G401 (cell line): ENCODE results near the gene RSPH6A. TPM values are rescaled to one million over a fixed set of nuclear protein-coding genes. Genes with fewer than 3 reads are reported as not detected.
"Not testable (repeated sequence)": the region's sequence is repeated elsewhere in the genome, so short reads cannot be mapped to it uniquely, and the experiment has no call there.

ENCODE experiments used
- DNase-seq: peaks from one replicate; pipeline ENCODE4 v3.0.0-alpha.2; 2015; ENCODE audit warnings: low spot score
- in situ Hi-C: cut with HindIII; loops from 2 replicates; pipeline ENCODE4 v1.10.0; 2016; ENCODE audit warnings: low sequenced_read_pairs, mixed read lengths
- total RNA-seq: library from RNA; depleted of rRNA; stranded (reverse); fragments of >200 nt; shearing (Covaris generic); gene quantifications from 2 replicates; pipeline ENCODE4 v1.2.3, GENCODE V29; 2014

RSPH6A gene
- total RNA-seq, 1 experiment from 2014 or later, result not detected

DNA sequence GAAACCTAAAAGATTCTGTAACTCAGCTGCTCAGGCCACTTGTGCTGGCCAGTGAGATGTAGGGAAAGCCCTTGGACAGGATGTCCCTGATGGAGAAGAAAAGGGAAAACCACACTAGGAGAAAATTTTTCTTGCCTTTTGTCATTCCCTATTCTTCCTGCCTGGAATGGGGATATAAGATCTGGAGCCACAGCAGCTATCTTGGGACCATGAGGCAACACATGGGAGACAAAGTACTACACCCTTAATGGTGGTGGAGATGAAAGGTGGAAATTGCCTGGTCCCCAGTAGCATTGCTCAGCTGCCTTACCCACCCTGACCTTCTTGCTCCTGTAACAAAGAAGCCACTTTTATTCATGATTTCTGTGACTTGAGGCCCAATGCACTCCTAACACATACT, 9.4 kb downstream of the RSPH6A start:
- no peak for DNase-seq
- in situ Hi-C loops, result no loop called here

DNA sequence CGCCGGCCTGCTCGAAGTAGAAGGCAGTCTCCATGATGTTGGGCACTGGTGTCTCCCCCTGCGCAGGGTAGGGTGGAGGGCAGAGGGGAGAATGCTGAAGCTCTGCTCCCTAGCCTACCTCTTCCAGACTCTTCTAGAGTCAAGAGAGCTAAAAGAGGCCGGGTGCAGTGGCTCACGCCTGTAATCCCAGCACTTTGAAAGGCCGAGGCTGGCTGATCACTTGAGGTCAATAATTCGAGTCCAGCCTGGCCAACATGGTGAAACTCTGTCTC, 10.2 kb downstream of the RSPH6A start:
- in situ Hi-C loops, result no loop called here
- no peak for DNase-seq

DNA sequence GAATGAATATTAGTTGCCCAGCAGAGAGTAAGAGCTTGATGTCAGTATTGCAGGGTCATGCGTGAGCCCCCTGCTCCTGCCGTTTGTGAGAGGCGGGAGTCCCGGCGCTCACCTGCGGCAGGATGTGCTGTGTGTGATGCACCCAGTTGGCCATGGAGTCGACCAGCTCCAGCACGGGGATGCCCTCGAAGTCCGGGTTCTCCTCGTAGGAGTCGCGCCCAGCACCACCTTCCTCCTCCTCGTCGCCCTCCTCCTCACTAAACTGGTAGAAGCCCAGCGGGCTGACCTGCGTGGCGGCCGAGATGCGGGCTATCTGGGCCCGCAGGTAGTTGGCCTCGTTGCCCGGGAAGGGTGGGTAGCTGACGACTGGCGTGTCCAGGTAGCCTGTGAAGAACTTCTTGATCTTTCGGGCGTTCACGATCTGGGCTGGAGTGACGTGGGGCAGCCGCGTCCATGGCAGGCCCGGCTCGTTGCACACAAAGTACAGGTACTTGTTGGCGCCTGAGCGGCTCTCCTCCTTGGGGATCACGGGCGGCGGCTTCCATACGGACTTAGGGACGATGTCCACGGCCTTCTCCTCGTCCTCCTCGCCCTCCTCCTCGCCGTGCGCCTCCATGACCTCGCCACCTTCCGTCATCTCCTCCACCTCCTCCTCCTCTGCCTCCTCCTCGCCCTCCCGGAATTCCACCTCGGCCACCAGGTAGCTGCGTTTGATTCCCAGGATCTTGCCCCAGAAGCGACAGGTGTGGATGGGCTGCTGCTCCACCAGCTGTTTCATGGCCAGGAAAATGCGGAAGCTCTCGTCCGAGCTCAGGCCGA, 10.8 kb downstream of the RSPH6A start:
- no peak for DNase-seq
- in situ Hi-C loops, result no loop called here

DNA sequence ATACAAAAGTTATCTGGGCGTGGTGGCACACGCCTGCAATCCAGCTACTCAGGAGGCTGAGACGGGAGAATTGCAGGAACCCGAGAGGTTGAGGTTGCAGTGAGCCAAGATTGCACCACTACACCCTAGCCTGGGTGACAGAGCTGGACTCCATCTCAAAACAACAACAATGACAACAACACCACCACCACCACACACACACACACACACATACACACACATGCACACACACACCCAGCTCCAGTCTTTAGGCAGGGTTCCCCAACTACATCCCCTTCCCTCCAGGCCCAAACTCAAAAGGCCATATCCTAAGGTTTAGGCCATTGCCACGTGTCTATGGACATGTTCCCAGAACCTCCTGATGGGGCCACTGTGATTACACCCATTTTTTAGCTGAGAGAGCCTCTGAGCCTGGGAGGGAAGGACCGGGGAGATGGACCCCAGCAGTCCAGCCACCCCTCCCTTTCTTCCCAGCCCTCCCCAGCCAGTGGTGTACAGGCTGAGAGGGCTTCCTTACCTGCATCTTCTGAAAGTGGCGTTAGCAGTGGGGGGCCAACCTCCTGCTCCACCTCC, 13.4 kb downstream of the RSPH6A start:
- DNase-seq, result no peak
- in situ Hi-C loops, result no loop called here

DNA sequence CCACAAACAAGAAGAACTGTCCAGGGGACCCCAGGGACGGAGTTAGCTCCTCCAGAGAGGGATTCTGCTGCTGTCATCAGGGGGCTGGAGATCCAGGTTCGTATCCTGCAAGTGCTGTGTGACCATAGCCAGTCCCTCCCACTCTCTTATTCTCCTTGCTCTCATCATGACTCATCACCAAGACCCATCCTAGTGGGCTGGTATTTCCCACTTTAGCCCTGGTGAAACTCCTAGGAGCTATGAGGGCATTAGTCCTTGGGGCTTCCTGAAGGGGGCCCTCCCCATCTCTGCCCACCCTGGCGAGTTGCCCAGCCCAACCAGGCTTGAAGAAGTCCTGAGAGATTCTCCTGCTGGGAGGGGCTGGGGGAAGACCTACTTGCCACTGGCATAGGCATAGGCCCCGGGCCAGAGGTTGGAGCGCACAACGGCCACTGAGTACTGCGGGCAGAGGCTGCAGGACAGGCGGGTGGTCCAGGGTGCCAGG, 15.0 kb downstream of the RSPH6A start:
- in situ Hi-C loops, result no loop called here
- no peak for DNase-seq

DNA sequence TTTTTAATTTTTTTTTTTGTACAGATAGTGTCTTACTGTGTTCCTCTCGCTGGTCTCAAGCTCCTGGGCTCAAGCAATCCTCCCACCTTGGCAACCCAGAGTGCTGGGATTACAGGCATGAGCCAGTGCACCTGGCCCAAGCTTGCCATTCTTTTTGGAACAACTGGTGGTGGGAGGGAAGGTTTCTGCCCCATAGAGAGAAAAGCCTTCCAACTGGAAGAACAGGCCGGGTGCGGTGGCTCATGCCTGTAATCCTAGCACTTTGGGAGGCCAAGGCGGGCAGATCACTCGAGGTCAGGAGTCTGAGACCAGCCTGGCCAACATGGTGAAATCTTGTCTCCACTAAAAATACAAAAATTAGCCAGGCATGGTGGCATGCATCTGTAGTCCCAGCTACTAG, 15.6 kb downstream of the RSPH6A start:
- DNase-seq, in situ Hi-C loops: not testable (repeated sequence)

DNA sequence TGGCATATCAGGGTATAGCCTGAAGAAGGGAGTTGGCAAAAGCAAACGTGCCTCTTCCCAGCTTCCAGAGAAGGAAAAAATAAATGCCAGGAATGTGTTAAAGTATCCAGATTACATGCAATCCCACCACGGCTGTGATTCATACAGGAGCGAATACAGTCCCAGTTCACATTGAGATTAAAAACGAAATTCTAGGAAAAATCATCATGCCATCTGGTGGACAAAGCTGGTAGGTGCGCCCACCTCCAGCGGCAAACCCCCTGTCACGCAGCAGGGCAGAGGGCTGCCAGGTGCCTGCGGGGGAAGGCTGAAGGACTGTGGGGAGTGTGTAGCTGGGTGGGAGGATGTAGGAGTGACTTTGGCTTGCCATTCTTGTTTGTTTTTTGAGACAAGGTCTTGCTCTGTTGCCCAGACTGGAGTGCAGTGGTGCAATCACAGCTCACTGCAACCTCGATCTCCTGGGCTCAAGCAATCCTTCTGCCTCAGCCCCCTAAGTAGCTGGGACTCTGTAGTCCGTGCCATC, 16.1 kb downstream of the RSPH6A start:
- in situ Hi-C loops, result no loop called here
- peak; percentile 65 for DNase-seq

DNA sequence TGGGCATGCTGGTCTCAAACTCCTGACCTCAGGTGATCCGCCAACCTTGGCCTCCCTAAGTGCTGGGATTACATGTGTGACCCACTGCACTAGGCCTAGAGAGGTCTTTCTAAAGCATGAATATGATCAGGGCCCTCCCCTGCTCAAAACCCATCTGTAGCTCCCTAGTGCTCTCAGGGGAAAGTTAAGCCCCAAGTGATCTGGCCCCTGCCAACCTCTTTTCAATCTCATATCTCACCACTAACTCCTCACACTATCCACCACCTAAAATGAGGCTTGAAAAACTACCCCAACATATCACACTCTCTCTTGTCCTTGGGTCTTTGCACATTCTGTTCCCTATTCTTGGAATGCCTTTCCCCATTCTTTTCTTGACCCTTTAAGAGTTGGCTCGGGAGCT, 20.5 kb downstream of the RSPH6A start:
- in situ Hi-C loops, result no loop called here
- DNase-seq, result no peak

DNA sequence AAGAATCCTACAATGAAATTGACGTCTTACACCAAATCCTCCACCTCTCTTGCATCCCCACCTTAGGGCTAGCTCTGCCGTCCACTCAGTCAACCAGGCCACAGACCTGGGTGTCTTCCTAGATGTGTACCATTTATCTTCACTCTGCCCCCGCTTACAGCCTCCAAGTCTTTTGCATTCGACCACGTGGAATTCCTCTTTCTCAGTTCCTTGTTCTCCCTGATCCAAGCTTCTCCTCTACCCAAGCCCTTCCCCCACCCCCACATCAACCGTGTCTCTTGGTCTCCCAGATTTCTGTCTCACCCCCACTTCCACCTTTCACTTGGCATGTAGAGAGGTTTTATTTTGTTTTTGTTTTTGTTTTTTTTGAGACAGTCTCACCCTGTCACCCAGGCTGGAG, 21.2 kb downstream of the RSPH6A start:
- DNase-seq, result no peak
- in situ Hi-C loops, result no loop called here

DNA sequence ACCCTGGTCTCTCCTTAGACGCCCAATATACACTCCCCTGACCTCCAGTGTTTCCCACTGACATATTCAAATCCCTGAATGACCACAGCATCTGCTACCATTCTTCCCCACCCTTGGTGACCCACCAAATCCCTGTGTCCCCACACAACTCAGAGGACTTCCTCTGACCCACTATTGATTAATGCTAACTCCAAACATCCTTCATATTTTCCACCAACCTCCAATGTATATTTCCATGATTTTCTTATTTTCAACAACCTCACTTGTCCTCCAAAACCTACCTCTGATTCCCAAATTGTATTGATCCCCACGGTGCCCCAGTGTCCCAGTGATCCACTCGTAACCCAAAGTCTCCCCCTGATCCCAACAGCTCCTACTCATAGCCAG, 21.9 kb downstream of the RSPH6A start:
- in situ Hi-C loops, result no loop called here

DNA sequence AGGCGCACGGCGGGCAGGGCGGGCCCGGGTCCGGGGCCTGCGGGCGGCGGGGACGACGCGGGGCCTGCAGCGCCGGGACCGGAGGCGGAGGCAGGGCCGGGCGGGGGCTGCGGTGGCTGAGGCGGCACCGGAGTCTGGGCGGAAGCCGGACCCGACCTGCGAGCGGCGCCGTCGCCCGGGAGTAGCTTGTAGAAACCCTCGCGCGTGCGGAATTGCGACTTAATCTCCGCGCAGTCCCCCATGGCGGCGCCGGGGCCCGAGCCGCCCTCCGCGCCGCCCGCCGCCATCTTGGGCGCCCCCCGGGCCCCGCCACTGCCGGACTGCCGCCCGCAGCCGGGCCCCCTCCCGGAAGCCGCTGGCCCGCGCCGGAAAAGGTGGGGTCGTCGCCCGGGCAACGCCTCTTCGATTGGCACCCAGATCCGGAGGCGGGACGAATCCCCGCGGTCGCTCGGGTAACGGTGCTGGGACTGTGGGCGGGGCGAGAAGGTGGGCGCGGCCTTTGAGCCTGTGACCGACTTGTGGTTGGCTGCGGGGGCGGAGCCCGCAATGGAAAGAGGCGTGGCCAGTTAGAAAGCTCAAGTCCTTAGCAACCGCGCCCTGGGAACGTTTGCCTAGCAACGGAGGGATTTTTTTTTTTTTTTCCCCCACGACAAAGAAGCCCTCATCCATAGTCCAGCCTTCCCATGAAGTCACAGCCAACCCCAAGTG, 22.5 kb downstream of the RSPH6A start, which contains the start of gene DMWD:
Gene DMWD, minus strand, starts transcription at position 376 of the 708 bp plus-strand sequence. Its CDS starts 89 bp downstream, at position 287.
- DNase-seq, result peak; percentile 99
- in situ Hi-C loops, result no loop called here

More for the DNA sequence above, 21.9 kb downstream of the RSPH6A start:
- DNase-seq, result no peak

DNA sequence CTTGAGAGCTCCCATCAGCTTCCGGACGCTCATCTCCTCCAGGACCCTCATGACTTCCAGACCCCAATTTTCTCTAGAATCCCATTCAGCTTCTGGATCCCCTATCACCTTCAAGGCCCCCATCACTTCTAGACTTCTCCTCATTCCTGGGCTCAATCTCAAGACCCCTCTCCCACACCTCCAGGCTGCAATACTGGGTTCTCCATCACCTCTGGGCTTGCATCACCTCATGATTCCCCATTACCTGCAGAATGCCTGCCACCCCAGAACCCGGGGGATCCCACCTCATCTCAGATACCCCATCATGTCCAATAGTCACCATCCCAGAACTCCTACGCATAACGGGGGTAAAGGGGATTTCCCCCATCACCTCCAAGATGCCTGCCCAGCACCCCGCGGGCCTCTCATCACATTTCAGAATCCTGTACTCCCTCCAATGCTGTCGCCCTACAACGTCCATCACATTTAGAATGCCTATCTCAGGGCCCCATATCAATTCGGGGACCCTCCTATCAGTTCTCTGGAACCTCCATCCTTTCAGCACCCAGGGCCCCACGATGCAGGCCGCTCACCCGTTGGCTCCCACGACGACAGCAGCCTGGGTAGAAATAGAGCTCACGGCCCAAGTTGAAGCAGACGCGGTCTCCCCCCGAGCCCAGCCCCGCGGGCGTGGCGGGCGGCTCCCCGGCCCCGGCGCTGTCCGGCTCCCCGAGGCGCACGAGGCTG, 23.2 kb downstream of the RSPH6A start:
- in situ Hi-C loops, result no loop called here
- DNase-seq, result no peak

DNA sequence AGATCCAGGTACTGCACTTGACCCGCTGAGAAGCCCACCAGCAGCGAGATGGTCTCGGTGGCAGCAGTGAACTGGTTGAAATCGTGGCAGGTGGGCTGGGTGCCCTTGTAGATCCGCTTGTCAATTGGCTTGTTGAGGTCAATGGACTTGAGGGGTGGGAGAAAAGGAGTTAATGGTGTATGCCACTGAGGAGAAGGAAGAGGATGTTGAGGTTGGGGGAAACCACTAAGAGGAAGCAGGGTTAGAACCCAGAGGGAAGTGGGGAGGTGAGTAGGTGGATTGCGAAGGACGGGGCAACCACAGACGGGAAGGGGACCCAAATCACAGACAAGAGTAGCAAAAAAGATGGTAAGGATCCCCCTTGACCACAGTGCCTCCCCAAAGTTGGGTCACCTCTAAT, 24.2 kb downstream of the RSPH6A start:
- in situ Hi-C loops, result no loop called here
- no peak for DNase-seq

DNA sequence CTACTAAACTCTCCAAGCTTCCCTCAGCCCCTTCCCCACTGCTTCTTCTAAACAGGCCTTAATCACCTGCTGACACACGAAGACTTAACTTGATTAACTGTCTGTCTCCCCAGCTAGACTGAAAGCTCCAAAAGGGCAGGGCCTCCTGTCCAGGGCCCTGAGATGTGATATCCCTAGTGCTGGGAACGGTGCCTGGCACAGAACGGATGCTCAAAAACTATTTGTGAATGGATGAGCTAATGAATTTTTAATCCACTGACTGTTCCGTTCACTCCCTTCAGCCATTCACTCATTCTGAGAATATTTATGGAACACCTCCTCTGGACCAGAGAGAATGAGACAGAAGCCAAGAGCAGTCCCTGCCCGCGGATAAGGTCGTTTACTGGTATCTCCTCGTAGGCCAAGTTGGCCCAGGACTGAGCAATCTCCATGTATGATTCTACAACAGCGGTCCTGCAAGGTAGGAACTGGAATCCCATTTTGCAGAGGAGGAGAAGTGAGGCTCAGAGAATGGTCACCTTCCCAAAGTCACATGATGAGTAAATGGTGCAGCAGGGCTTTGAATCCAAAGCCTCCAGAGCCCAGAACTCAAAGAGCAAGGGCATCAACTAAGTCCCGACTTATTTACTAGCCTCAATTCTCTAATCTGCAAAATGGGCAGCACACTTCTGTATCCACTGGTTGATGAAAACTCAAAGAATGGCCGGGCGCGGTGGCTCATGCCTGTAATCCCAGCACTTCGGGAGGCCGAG, 25.9 kb downstream of the RSPH6A start:
- in situ Hi-C loops, result no loop called here

DNA sequence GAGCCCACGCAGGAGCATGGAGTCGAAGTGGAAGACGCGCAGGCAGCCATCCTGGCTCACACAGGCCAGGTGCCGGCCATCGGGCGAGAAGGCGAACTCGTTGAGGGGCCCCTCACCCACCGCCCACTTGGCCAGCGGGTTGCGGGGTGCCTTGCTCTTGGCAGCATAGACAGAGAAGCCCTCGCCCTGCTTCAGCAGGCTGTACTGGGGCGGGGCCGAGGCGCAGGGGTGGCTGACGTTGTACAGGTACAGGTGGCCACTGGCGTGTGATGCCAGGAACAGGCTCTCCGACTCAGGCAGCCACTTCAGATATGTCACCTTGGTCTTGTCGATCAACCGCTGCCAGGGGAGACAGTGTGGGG, 28.6 kb downstream of the RSPH6A start:
- DNase-seq, result no peak
- in situ Hi-C loops, result no loop called here

More for the DNA sequence above, 25.9 kb downstream of the RSPH6A start:
- DNase-seq, result no peak

DNA sequence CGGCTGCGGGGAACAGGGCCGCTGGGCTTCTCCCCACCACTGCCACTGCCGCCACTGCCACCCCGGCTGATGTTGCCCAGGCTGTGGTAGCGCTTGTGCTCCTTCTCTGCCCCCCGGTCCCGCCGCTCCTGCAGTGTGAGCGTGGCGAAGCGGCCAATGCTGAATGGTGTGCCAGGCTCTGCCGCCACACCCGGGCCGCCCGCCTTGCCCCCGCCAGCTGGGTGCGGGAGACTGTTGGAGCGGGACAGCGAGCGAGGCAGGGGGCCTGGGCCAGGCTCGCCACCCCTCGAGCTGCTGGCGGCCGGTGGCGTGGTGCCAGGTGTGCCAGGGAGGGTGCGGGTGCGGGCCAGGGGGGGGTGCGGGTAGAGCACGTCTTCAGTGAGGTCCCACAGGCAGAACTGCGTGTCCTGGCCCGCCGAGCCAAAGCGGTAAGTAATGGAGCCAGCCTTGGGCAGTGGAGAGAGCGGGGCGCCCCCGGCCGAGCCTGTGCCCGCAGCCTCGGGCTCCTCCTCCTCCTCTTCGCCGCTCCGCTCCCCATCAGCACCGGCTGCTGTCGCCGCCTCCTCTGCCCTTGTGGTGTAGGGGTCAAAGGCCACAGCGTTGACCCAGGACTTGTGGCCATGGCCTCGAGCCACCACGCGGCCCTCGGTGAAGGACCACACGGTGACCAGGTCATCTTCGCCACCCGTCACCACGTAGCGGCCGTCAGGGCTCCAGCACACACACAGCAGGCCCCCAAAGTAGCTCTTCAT, 29.2 kb downstream of the RSPH6A start:
- in situ Hi-C loops, result no loop called here
- no peak for DNase-seq

DNA sequence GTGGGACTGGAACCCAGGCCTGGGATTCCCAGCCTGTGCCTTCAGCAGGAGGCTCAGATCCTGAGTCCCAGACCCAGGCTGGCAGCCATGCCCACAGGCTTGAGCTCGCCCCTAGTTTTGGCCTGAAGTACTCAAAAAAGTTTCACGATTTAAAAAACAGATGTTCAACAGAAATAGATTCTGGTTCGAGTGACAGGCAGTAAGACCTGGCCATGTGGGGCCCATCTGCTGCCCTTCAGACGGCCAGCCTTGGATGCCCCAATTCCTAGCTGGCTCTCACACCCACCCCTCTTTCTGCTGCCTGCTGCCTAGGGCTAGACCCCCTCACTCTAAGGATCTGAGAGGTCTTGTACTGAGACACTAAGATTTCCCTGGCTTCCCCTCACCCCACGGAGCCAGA, 30.0 kb downstream of the RSPH6A start:
- DNase-seq, result no peak
- in situ Hi-C loops, result no loop called here

DNA sequence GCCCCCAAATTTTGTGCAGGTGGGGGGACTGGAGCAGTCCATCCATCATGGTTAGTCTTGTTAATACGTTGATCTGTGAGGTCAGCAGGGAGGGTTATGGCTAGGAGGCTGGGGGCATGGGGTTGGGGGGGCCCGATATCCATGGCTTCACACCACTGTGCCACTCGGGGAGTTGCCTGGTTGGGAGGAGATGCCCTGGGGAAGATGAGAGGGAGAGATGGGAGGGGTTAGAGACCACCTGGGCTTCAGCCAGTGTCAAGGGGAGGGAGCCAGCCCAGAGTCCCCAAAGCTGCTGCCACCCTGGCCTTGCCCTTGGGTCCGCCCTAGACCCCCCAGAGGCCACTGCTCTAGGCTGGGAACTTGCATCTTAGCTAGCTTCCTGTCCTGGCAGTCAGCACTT, 31.0 kb downstream of the RSPH6A start:
- DNase-seq, result no peak
- in situ Hi-C loops, result no loop called here
